MG63 (cell line): ENCODE data around the gene NAV2. TPM values are rescaled to one million over a fixed set of nuclear protein-coding genes. Genes with fewer than 3 reads are reported as not detected.

ENCODE experiments used
- DNase-seq: peaks from one replicate; pipeline ENCODE4 v3.0.0-alpha.2; 2020
- H3K27me3 ChIP-seq: fragments of 250-450 bp; sonication (Bioruptor Pico); 2 replicates; pipeline ENCODE4 v1.5.1; 2020; ENCODE audit warnings: mild to moderate bottlenecking, moderate library complexity
- H3K36me3 ChIP-seq: fragments of 250-450 bp; sonication (Bioruptor Pico); 2 replicates; pipeline ENCODE4 v1.5.1; 2020; ENCODE audit warnings: mild to moderate bottlenecking, moderate library complexity
- H3K4me3 ChIP-seq: fragments of 250-450 bp; sonication (Bioruptor Pico); 2 replicates; pipeline ENCODE4 v1.5.1; 2020; ENCODE audit warnings: mild to moderate bottlenecking, moderate library complexity
- H3K9me3 ChIP-seq: fragments of 250-450 bp; sonication (Bioruptor Pico); 2 replicates; pipeline ENCODE4 v1.5.1; 2020; ENCODE audit warnings: mild to moderate bottlenecking, moderate library complexity
- total RNA-seq: library from RNA; depleted of rRNA; stranded (reverse); fragments of >200 nt; shearing (Covaris generic); gene quantifications from 2 replicates; pipeline ENCODE4 v1.2.3, GENCODE V29; 2014; ENCODE audit warnings: low replicate concordance

Gene NAV2
- total RNA-seq, 1 experiment from 2014 or later: 3.7 TPM

DNA sequence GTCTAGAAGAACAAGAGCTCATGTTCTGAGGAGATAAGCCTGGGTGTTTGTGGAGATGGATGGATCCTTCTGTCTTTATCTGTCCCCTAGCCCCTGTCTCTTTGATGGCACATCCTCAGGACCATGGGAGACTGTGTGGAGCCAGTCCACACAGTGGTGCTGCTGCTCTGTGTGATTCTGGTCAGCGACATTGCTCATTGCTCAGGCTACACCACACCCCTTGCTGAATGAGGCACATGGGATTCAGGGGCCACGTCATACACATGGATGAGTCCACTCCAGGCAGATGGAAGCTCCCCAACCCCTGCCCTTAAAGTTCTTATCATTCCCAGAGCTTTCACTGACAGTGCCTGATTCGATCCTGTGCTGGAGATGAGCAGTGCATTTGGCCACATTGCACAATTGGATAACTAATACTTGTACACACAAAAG lies 222.2 kb downstream of the NAV2 start:
- Histone ChIP-seq H3K4me3 (no peak overlapping the region), H3K9me3 (no peaks in the 10 kb centered on the region), H3K27me3 (no peaks in the 10 kb centered on the region), H3K36me3 (peaks cover 81% of the 10 kb centered on the region)
- DNase-seq: peak; percentile 33

DNA sequence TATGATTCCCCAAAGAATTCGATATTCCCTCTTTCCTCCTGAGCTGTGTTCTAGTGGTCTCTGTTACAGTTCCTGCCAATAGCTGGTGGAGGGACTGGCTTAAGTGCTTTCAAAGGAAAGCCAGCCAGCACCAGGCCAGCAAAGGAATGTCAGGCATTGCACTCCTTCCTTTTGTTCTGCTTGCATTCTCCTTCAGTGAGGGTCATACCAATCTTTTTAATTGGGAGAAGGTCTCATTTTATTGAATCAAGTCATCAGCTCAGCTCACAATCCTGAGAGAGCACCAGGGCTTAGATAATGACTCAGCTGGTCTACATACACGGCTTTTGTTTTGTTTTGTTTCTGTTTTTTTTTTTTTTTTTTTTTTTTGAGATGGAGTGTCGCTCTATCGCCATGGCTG lies 222.9 kb downstream of the NAV2 start:
- peak; percentile 54 for DNase-seq

GRCh38 chr11:19936461-19936860 lies 223.8 kb downstream of the NAV2 start:
- H3K9me3 ChIP-seq: no peaks in the 10 kb centered on the region
- H3K36me3 ChIP-seq: peaks cover 83% of the 10 kb centered on the region
- no peaks in the 10 kb centered on the region for H3K27me3 ChIP-seq
- no peak for DNase-seq
- no peak overlapping the region for H3K4me3 ChIP-seq

More for the DNA sequence above, 222.9 kb downstream of the NAV2 start:
- no peak overlapping the region for H3K4me3 ChIP-seq
- no peaks in the 10 kb centered on the region for H3K27me3 ChIP-seq
- no peaks in the 10 kb centered on the region for H3K9me3 ChIP-seq
- peaks cover 81% of the 10 kb centered on the region for H3K36me3 ChIP-seq

GRCh38 chr11:19938169-19938856 lies 225.7 kb downstream of the NAV2 start:
- Histone ChIP-seq H3K4me3 (no peak overlapping the region), H3K9me3 (no peaks in the 10 kb centered on the region), H3K27me3 (no peaks in the 10 kb centered on the region), H3K36me3 (peaks cover 88% of the 10 kb centered on the region)
- peak; percentile 40 for DNase-seq

GRCh38 chr11:19938866-19939265 lies 226.2 kb downstream of the NAV2 start:
- no peak overlapping the region for H3K4me3 ChIP-seq
- H3K27me3 ChIP-seq: no peaks in the 10 kb centered on the region
- peaks cover 83% of the 10 kb centered on the region for H3K36me3 ChIP-seq
- no peak for DNase-seq
- no peaks in the 10 kb centered on the region for H3K9me3 ChIP-seq

DNA sequence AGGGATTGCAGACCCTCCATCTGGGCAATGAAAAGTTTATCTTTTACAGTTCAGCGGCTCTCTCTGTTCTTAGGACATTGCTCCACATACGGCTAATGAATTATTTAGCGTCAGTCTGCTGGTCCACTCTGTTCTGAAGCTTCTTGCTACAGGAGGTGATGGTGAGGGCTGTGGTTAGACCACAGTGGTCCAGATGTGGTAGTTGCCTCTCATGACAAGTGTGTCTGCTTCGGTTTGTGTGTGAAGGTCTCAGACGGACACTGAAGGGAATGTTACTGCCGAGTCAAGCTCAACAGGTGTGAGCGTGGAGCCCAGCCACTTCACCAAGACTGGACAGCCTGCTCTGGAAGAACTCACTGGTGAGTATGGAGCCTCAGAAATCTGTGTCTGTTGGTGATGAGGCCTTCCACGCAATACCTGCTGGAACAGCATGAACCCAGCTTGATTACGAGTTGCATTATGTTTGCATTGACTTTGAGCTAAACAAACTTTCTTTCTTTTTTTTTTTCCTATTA lies 226.8 kb downstream of the NAV2 start:
- Histone ChIP-seq H3K36me3 (peaks cover 80% of the 10 kb centered on the region), H3K9me3 (no peaks in the 10 kb centered on the region), H3K4me3 (no peak overlapping the region), H3K27me3 (no peaks in the 10 kb centered on the region)
- DNase-seq: no peak

DNA sequence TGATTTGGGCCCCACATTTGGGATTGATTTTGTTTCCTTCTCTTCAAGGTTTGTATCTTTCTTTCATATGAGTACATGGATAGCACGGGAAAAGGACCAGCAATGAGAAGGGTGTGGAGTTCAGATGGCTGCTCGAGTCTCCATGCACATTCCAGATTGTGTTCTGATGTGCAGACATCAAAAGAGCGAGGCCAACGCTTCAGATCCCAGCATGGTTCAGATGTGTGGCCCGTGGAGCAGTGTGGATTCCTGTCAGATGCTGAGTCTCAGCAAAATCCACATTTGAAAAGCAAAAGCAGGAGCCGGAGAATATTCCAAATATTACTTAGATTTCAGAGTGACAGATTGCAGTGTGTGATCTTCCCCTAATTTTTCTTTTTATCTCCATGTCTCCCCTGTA lies 228.2 kb downstream of the NAV2 start:
- Histone ChIP-seq H3K27me3 (no peaks in the 10 kb centered on the region), H3K4me3 (no peak overlapping the region), H3K9me3 (no peaks in the 10 kb centered on the region), H3K36me3 (peaks cover 76% of the 10 kb centered on the region)
- DNase-seq: no peak

GRCh38 chr11:19946681-19947080 lies 234.0 kb downstream of the NAV2 start:
- Histone ChIP-seq H3K36me3 (peaks cover 71% of the 10 kb centered on the region), H3K9me3 (no peaks in the 10 kb centered on the region), H3K4me3 (no peak overlapping the region), H3K27me3 (no peaks in the 10 kb centered on the region)
- no peak for DNase-seq

DNA sequence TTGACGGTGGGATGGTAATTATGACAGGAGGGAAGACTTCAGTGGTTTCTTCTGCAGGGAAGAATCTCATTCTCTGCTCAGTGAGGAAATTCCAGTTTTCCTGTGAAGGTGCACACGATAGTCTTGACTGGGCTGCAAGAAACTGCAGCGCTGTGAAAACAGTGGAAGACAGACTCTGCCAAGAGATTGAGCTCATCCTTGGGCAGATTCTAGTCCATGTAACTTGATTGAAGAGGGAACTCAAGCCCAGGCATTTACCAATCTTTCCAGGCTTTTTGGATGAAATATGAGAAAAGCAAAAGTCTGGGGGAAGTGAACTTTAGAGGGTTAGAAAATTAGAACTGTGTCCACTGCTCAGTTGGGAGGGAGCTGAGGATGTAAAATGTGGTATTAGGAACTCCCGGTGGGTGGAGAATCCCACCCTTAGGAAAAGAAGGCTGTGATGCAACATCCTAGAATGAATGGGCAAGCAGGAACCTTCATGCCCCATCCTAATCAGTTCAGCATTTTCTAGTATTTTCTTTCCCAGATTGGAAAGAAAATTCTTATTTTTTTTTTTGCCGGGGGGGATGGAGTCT lies 235.0 kb downstream of the NAV2 start:
- Histone ChIP-seq H3K27me3 (no peaks in the 10 kb centered on the region), H3K4me3 (no peak overlapping the region), H3K36me3 (peaks cover 71% of the 10 kb centered on the region), H3K9me3 (no peaks in the 10 kb centered on the region)
- DNase-seq: no peak

- no peak overlapping the region for H3K4me3 ChIP-seq
- DNase-seq: no peak
- H3K36me3 ChIP-seq: peaks cover 80% of the 10 kb centered on the region
- no peaks in the 10 kb centered on the region for H3K9me3 ChIP-seq
- H3K27me3 ChIP-seq: no peaks in the 10 kb centered on the region
These were observed 237.0 kb downstream of the NAV2 start for GRCh38 chr11:19949606-19950005.

GRCh38 chr11:19951558-19952115 lies 239.0 kb downstream of the NAV2 start:
- no peaks in the 10 kb centered on the region for H3K9me3 ChIP-seq
- no peak overlapping the region for H3K4me3 ChIP-seq
- DNase-seq: no peak
- no peaks in the 10 kb centered on the region for H3K27me3 ChIP-seq
- peaks cover 78% of the 10 kb centered on the region for H3K36me3 ChIP-seq

DNA sequence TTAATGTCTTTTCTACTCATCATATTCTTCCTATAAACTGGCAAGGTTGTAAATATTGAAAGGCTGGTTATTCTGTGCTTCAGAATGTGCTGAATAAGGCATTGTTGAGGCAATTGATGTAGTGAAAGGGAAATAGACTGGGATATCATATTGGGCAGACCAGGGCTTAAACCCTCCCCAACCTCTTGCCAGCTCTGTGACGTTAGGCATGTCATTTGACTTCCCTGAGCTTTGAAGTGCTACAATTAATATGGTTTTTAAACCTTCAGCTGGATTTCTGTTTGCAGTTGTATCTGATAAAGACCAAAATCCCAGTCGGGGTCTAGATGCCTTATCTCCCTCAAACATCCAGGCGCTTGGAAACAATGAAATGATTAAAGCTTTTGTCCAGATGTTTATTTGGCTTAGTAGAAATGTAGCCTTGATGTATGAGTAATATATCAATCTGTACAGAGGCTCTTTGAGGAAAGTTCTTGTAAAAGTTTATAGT lies 239.5 kb downstream of the NAV2 start:
- Histone ChIP-seq H3K9me3 (no peaks in the 10 kb centered on the region), H3K27me3 (no peaks in the 10 kb centered on the region), H3K4me3 (no peak overlapping the region), H3K36me3 (peaks cover 78% of the 10 kb centered on the region)
- DNase-seq: no peak

DNA sequence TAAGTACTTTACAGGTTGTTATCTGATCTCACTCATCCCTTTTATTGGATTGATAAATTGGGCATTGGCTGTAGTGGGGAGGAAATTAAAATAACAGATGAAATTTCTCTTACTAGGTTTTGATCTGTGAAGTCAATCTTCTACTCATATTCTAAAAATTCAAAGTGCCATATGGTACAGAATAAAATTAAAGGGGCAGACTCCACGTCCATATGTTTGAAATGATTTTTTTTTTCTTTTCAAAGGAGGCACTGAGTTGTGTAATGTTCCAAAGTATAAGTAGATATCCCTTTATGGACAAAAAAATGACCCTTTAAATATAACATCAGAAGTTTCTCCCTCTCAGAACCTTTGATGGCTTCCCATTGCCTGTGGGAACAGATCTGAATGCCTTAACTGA lies 240.3 kb downstream of the NAV2 start:
- H3K9me3 ChIP-seq: no peaks in the 10 kb centered on the region
- DNase-seq: no peak
- H3K36me3 ChIP-seq: peaks cover 76% of the 10 kb centered on the region
- H3K27me3 ChIP-seq: no peaks in the 10 kb centered on the region
- H3K4me3 ChIP-seq: no peak overlapping the region

GRCh38 chr11:19953336-19953735 lies 240.7 kb downstream of the NAV2 start:
- no peak for DNase-seq
- Histone ChIP-seq H3K4me3 (no peak overlapping the region), H3K9me3 (no peaks in the 10 kb centered on the region), H3K27me3 (no peaks in the 10 kb centered on the region), H3K36me3 (peaks cover 78% of the 10 kb centered on the region)

DNA sequence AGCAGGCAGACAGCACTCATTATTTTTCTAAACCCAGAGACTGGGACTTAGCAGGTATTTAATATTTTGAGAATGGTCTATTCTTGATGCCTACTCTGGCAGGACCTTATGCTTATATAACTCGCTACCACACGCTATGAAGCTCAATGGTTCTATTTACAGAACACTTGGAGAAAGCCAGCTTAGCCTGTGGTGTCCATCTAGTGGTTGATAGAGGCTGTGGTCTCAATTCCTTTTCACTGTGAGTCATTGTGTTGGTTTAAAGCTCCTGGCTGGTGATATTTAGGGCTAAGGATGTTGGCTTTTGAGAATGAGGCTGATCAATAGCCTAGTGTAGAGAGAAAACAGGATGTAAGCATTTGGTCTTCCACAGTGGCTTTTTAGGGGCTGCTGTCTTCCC lies 241.3 kb downstream of the NAV2 start:
- no peaks in the 10 kb centered on the region for H3K27me3 ChIP-seq
- peak; percentile 10 for DNase-seq
- no peaks in the 10 kb centered on the region for H3K9me3 ChIP-seq
- H3K36me3 ChIP-seq: peaks cover 76% of the 10 kb centered on the region
- no peak overlapping the region for H3K4me3 ChIP-seq

- peak; percentile 17 for DNase-seq
- no peaks in the 10 kb centered on the region for H3K9me3 ChIP-seq
- no peaks in the 10 kb centered on the region for H3K27me3 ChIP-seq
- no peak overlapping the region for H3K4me3 ChIP-seq
- peaks cover 71% of the 10 kb centered on the region for H3K36me3 ChIP-seq
These were observed 242.3 kb downstream of the NAV2 start for GRCh38 chr11:19954899-19955298.

DNA sequence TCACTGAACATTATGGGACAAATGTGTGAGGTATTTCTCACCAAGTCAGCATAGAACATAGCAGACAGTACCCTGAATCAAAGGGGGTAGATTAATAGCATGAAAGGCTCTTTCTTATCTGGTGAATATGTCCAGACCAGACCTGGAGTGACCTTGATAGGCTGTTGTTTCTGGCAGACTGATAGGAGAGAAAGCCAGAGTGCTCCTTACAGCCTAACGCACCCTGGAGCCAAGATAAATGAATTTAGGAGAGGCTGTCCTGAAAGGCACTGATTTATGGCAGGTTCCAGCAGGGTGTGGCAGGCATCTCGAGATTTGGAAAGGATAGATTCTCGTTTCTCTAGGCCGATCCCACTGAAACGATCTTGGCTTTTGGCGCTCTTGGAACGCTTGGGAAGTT lies 243.0 kb downstream of the NAV2 start:
- H3K9me3 ChIP-seq: no peaks in the 10 kb centered on the region
- DNase-seq: peak; percentile 14
- no peaks in the 10 kb centered on the region for H3K27me3 ChIP-seq
- peaks cover 71% of the 10 kb centered on the region for H3K36me3 ChIP-seq
- H3K4me3 ChIP-seq: no peak overlapping the region

DNA sequence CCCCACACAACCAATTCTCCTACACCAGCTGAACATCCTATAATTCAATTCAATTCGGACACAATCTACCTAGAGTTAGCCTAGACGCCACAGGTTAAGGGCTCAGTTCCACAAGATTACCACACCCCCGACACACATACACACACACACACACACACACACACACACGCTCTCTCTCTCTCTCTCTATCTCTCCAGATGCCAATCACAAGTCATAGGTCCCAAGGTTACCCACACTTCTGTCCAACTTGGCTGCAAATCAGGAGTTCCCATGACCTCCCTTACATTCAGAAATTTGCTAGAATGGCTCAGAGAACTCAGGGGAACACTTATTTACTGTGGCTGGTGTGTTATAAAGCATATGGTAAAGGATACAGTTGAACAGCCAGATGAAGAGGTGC lies 243.6 kb downstream of the NAV2 start:
- Histone ChIP-seq H3K36me3 (peaks cover 71% of the 10 kb centered on the region), H3K9me3 (no peaks in the 10 kb centered on the region), H3K4me3 (no peak overlapping the region), H3K27me3 (no peaks in the 10 kb centered on the region)
- DNase-seq: no peak
